ENCODE data around the gene RPUSD1.
"Not testable (repeated sequence)": the region's sequence is repeated elsewhere in the genome, so short reads cannot be mapped to it uniquely, and the experiment has no call there.

DNA sequence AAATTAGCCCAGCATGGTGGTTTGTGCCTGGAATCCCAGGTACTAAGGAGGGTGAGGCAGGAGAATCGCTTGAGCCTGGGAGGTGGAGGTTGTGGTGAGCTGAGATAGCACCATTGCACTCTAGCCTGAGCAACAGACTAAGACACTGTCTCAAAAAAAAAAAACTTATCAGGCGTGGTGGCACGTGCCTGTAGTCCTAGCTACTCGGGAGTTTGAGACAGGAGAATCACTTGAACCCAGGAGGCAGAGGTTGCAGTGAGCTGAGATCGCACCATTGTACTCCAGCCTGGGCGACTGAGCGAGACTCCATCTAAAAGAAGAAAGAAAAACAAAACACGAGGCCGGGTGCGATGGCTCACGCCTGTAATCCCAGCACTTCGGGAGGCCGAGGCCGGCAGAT is 45.3 kb downstream of the RPUSD1 start:
- TF ChIP-seq, protein P1, sequence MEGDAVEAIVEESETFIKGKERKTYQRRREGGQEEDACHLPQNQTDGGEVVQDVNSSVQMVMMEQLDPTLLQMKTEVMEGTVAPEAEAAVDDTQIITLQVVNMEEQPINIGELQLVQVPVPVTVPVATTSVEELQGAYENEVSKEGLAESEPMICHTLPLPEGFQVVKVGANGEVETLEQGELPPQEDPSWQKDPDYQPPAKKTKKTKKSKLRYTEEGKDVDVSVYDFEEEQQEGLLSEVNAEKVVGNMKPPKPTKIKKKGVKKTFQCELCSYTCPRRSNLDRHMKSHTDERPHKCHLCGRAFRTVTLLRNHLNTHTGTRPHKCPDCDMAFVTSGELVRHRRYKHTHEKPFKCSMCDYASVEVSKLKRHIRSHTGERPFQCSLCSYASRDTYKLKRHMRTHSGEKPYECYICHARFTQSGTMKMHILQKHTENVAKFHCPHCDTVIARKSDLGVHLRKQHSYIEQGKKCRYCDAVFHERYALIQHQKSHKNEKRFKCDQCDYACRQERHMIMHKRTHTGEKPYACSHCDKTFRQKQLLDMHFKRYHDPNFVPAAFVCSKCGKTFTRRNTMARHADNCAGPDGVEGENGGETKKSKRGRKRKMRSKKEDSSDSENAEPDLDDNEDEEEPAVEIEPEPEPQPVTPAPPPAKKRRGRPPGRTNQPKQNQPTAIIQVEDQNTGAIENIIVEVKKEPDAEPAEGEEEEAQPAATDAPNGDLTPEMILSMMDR (IDR thresholded peaks at IDR 0.05), result not testable (repeated sequence)
- TF ChIP-seq POLR2A (IDR thresholded peaks at IDR 0.05), result not testable (repeated sequence)

All from uterus (tissue), 2 donors.